Measurements from ENCODE around the gene NRG2.

- TF ChIP-seq EZH2 (IDR thresholded peaks at IDR 0.05) = no peak
- TF ChIP-seq POLR2AphosphoS5 (IDR thresholded peaks at IDR 0.05; ENCODE audit: borderline replicate concordance, low read depth, low read length) = no peak
- TF ChIP-seq FOXP2 (optimal IDR thresholded peaks at IDR 0.05; ENCODE audit: control extremely low read depth, extremely low read length, insufficient read depth) = no peak
Observed at GRCh38 chr5:139911425-139912120, 131.5 kb downstream of the NRG2 start.

Measured in SK-N-MC (cell line).